Naive B cell (primary cell): Measurements from ENCODE around the gene PLIN1. TPM values are rescaled to one million over a fixed set of nuclear protein-coding genes. Genes with fewer than 3 reads are reported as not detected.
"Not testable (repeated sequence)": the region's sequence is repeated elsewhere in the genome, so short reads cannot be mapped to it uniquely, and the experiment has no call there.

Experiments used
- ATAC-seq, 2 donors: fragments of 150-1000 bp; cut with Tn5 transposase; 2 replicates each; pipeline ENCODE4 v1.10.0; 2021; ENCODE audit warnings: low read depth in 2 of 2, mild to moderate bottlenecking in 2 of 2, moderate library complexity in 2 of 2
- DNase-seq: peaks from one replicate; pipeline ENCODE4 v3.0.0; 2022
- H3K27ac Mint-ChIP-seq, 6 donors: one replicate each; pipeline ENCODE4 v1.8.0; 2020 to 2022; ENCODE audit warnings: mild to moderate bottlenecking in 6 of 6, mixed read lengths in 6 of 6, moderate library complexity in 5 of 6, inconsistent platforms in 2 of 6
- H3K27me3 Mint-ChIP-seq, 3 donors: one replicate each; pipeline ENCODE4 v1.8.0; 2021 to 2022; ENCODE audit warnings: mixed read lengths in 3 of 3, mild to moderate bottlenecking in 1 of 3
- H3K36me3 Mint-ChIP-seq, 2 donors: one replicate each; pipeline ENCODE4 v1.8.0; 2020 to 2022; ENCODE audit warnings: mixed read lengths in 2 of 2, inconsistent platforms in 1 of 2, mild to moderate bottlenecking in 1 of 2
- H3K4me1 Mint-ChIP-seq, 3 donors: one replicate each; pipeline ENCODE4 v1.8.0; 2020 to 2022; ENCODE audit warnings: mixed read lengths in 3 of 3, inconsistent platforms in 1 of 3, mild to moderate bottlenecking in 1 of 3, moderate library complexity in 1 of 3
- H3K4me3 Mint-ChIP-seq, 8 donors: one replicate each; pipeline ENCODE4 v1.8.0; 2020 to 2022; ENCODE audit warnings: mild to moderate bottlenecking in 8 of 8, mixed read lengths in 8 of 8, moderate library complexity in 8 of 8, inconsistent platforms in 2 of 8
- H3K9me3 Mint-ChIP-seq, 7 donors: one replicate each; pipeline ENCODE4 v1.8.0; 2020 to 2022; ENCODE audit warnings: mixed read lengths in 7 of 7, mild to moderate bottlenecking in 5 of 7, inconsistent platforms in 2 of 7, moderate library complexity in 1 of 7
- polyA plus RNA-seq, 6 donors: library from polyadenylated mRNA; unstranded; fragments of 300-500 nt; fragmentation: Illumina TruSeq; gene quantifications; one replicate each; pipeline ENCODE4 v1.2.3, GENCODE V29; 2021; ENCODE audit warnings: low read depth in 6 of 6

The PLIN1 gene, protein sequence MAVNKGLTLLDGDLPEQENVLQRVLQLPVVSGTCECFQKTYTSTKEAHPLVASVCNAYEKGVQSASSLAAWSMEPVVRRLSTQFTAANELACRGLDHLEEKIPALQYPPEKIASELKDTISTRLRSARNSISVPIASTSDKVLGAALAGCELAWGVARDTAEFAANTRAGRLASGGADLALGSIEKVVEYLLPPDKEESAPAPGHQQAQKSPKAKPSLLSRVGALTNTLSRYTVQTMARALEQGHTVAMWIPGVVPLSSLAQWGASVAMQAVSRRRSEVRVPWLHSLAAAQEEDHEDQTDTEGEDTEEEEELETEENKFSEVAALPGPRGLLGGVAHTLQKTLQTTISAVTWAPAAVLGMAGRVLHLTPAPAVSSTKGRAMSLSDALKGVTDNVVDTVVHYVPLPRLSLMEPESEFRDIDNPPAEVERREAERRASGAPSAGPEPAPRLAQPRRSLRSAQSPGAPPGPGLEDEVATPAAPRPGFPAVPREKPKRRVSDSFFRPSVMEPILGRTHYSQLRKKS
- under 1 TPM in 1 of 6 donors, not detected in 5; 0.25 TPM for polyA plus RNA-seq

DNA sequence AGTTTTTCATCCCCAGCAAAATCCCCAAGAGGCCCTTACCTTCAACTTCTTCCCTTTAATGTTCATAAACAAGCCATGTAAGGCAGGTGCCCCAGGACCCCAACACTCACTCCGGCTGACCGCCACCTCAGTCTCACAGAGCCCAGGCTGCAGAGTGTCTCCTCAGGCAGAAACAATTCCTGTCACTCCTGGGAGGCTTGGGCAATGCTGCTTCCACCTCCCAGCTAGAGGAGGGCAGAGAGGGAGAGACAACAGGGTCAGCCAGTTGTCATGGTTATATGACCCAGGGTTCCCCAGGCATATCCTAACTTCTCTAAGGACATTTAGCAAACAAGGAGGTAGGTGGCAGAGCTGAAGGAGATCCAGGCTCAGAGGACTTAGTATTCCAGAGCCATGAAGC, at the start of gene PLIN1:
TSS of gene PLIN1 (minus strand) at position 156 of the 400 bp plus-strand sequence. CDS start 1,878 bp downstream, outside the sequence.
- ATAC-seq (no peak), DNase-seq (no peak)
- Mint-ChIP-seq H3K36me3 (peaks cover 0 to 19% of the 10 kb centered on the region in 2 donors), H3K9me3 (no peaks in the 10 kb centered on the region), H3K27me3 (peaks cover 0 to 15% (median 0%) of the 10 kb centered on the region in 3 donors), H3K4me1 (no peaks in the 10 kb centered on the region), H3K4me3 (no peak within 1 kb of the TSS), H3K27ac (peak within 1 kb of the TSS in 2 of 6 donors; percentile 6 to 71)

DNA sequence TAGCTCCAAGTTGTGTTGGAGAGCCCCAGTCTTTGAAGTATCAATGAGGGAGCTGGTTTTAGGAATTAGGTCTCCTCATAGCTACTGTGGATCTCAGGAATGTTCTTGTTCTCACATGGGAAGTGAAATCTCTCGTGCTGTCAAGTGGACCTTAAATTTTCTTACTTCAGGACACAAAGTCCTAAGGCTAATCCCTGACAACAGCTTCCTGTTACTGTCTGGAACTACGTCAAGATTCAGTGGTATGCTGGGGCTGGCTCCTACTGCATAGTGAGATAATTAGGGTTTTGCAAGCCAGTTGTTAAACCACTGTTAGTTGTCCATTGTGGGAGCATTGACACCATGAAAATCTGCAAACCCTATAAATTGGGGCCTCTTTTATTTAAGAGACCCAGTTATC, 49.1 kb upstream of the PLIN1 start:
- peaks cover 0 to 10% (median 5%) of the 10 kb centered on the region in 7 donors for H3K9me3 Mint-ChIP-seq
- no peak overlapping the region for H3K4me3 Mint-ChIP-seq
- no peak for DNase-seq
- H3K27me3 Mint-ChIP-seq: peaks cover 19 to 24% (median 20%) of the 10 kb centered on the region in 3 donors
- H3K4me1 Mint-ChIP-seq: no peaks in the 10 kb centered on the region
- no peak overlapping the region for H3K27ac Mint-ChIP-seq
- no peak for ATAC-seq
- H3K36me3 Mint-ChIP-seq: no peaks in the 10 kb centered on the region

DNA sequence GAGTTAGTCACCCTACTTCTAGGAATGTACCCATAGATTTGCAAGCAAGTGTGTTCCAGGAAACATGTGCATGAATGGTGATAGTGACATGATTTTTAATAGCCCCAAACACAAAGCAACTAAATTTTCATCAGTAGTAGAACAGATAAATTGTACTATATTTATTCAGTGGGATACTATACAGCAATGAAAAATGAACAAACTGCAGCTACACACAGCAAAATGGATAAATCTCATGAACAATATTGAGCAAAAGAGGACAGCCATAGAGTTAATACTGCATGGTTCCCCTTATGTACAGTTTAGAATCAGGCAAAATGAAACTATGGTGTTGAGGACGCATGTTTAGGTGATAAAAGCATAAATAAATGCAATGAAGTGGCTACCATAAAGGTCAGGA, 45.9 kb upstream of the PLIN1 start:
- Mint-ChIP-seq H3K27ac (no peak overlapping the region), H3K4me3 (no peak overlapping the region), H3K27me3 (peaks cover 26 to 42% (median 35%) of the 10 kb centered on the region in 3 donors), H3K9me3 (peaks cover 0 to 24% (median 7%) of the 10 kb centered on the region in 7 donors), H3K36me3 (no peaks in the 10 kb centered on the region), H3K4me1 (no peaks in the 10 kb centered on the region)
- ATAC-seq (no peak), DNase-seq (no peak)

DNA sequence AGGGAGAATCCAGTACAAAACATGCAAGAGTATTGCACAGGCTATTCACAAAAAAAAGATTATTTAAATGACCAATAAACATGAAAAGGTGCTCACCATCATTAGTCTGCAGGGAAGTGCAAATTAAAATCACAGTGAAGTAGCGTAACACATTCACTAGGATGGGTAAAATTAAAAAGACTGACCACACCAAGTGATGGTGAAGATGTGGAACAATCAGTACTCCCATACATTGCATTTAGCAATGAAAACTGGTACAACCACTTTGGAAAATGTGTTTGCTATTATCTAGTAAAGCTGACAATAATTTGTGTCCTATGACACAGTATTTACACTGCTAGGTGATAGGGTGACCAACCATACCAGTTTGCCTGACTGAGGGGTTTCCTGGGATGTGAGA, 45.5 kb upstream of the PLIN1 start:
- no peaks in the 10 kb centered on the region for H3K36me3 Mint-ChIP-seq
- no peak overlapping the region for H3K4me3 Mint-ChIP-seq
- DNase-seq (no peak), ATAC-seq (no peak)
- H3K4me1 Mint-ChIP-seq: no peaks in the 10 kb centered on the region
- peaks cover 26 to 43% (median 35%) of the 10 kb centered on the region in 3 donors for H3K27me3 Mint-ChIP-seq
- peaks cover 0 to 24% (median 7%) of the 10 kb centered on the region in 7 donors for H3K9me3 Mint-ChIP-seq
- H3K27ac Mint-ChIP-seq: no peak overlapping the region

DNA sequence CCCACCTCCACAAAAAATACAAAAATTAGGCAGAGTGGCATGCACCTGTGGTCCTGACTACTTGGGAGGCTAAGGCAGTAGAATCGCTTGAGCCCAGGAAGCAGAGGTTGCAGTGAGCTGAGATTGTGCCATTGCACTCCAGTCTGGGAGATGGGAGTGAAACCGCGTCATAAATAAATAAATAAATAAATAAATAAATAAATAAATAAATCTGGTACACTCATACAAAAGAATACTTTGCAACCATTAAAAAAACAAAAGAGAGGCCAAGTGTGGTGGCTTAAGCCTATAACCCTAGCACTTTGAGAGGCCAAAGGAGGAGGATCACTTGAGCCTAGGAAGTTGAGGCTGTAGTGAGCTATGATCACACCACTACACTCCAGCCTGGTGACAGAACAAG, 43.9 kb upstream of the PLIN1 start:
- DNase-seq (no peak), ATAC-seq (no peak)
- Mint-ChIP-seq H3K36me3 (no peaks in the 10 kb centered on the region), H3K4me1 (no peaks in the 10 kb centered on the region), H3K4me3 (no peak overlapping the region), H3K9me3 (peaks cover 0 to 24% (median 7%) of the 10 kb centered on the region in 7 donors), H3K27ac (no peak overlapping the region), H3K27me3 (peaks cover 21 to 41% (median 35%) of the 10 kb centered on the region in 3 donors)

DNA sequence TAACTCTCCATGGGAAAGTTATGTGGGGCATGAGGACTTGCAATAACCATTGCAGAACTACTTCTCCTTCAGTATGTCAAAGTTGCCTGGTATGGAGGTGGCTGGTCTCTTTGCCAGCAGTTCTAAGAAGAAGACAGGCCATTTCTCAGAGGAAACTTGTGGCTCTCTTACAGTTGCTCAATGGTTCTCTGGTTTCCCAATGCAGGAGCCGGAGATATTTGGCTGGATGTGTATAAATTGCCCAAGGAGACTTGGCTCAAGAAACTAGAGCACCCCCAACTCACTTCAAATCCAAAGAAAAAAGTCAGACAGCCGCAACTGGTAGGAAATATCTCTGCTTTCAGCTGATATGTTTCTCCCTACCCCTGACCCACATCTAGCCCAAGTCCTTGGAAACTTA, 35.6 kb upstream of the PLIN1 start:
- Mint-ChIP-seq H3K4me3 (no peak overlapping the region), H3K9me3 (no peaks in the 10 kb centered on the region), H3K27ac (no peak overlapping the region), H3K4me1 (no peaks in the 10 kb centered on the region), H3K36me3 (no peaks in the 10 kb centered on the region), H3K27me3 (peaks cover 0 to 11% (median 2%) of the 10 kb centered on the region in 3 donors)
- no peak for DNase-seq
- ATAC-seq: no peak

DNA sequence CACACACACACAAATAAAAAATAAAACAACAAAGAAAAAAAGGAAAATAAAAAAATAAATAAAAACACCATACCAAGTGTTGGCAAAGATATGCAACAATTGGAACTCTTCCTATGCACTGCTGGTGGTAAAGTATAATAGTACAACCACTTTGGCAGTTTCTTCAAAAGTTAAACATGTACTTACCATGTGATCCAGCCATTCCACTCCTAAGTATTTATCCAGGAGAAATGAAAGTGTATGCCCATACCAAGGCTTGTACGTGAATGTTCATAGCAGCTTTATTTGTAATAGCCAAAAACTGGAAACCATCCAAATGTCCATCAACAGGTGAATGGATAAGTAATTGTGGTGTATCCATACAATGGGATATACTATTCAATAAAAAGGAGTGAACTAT, 28.4 kb upstream of the PLIN1 start:
- H3K27me3 Mint-ChIP-seq: peaks cover 30 to 52% (median 37%) of the 10 kb centered on the region in 3 donors
- ATAC-seq: no peak
- H3K27ac Mint-ChIP-seq: no peak overlapping the region
- H3K36me3 Mint-ChIP-seq: no peaks in the 10 kb centered on the region
- no peak for DNase-seq
- no peaks in the 10 kb centered on the region for H3K9me3 Mint-ChIP-seq
- no peak overlapping the region for H3K4me3 Mint-ChIP-seq
- H3K4me1 Mint-ChIP-seq: no peaks in the 10 kb centered on the region

DNA sequence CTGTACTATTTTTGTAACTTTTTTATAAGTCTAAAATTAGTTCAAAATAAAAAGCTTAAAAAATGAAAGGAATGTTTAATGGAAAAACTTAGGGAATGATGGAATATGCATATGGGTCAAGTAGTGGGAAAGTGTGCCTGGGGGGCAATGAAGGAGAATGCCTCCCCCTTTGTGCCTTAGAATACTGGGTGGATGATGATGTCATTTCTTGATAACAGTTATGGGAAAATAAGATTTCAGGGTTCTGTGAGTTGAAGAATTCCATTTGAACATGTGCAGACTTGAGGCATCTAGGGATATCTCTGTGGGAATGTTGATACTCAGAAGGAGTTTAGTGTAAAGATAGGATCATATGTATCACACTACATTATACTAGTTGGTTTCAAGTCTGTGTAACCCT, 25.2 kb upstream of the PLIN1 start:
- Mint-ChIP-seq H3K4me3 (no peak overlapping the region), H3K27ac (no peak overlapping the region), H3K27me3 (peaks cover 47 to 61% (median 57%) of the 10 kb centered on the region in 3 donors), H3K4me1 (no peaks in the 10 kb centered on the region), H3K36me3 (no peaks in the 10 kb centered on the region), H3K9me3 (peaks cover 0 to 2% (median 0%) of the 10 kb centered on the region in 7 donors)
- ATAC-seq (no peak), DNase-seq (no peak)

DNA sequence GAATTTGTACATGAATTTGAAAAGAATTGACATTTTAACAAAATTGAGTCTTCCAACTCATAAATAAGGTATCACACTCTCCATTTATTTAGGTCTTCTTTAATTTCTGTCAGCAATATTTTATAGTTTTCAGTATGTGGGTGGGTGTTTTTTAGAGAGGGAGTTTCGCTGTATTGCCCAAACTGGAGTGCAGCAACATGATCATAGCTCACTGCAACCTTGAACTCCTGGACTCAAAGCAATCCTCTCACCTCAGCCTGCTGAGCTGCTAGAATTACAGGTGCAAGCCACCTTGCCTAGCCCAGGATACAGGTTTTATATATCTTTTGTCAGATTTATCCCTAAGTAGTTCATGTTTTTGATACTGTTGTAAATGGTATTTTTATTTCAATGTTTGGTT, 16.0 kb upstream of the PLIN1 start:
- DNase-seq (no peak), ATAC-seq (no peak)
- Mint-ChIP-seq H3K36me3 (no peaks in the 10 kb centered on the region), H3K27ac (no peak overlapping the region), H3K4me3 (peak overlapping the region in 1 of 8 donors; percentile 9), H3K9me3 (peaks cover 0 to 3% (median 0%) of the 10 kb centered on the region in 7 donors), H3K27me3 (peaks cover 11 to 17% (median 12%) of the 10 kb centered on the region in 3 donors), H3K4me1 (peaks cover 5 to 10% (median 10%) of the 10 kb centered on the region in 3 donors)

DNA sequence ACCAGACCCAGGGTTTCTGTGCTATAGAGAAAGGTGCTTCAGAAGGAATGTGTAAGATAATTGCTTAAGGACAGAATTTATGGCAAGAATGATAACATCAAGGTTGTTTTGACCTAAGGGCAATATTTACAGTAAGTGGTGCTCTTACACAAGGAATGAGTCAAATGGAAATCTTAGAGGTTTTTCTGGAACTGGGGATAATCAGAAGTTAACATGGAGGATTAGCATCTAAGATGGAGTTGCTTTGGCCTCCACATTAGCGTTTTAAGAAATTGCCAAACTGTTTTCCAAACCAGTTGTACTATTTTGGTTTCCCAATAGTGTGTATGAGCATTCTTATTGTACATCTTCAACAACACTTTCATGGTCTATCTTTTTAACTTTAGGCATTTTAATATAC, 14.5 kb upstream of the PLIN1 start:
- ATAC-seq (no peak), DNase-seq (no peak)
- peaks cover 0 to 10% (median 4%) of the 10 kb centered on the region in 3 donors for H3K27me3 Mint-ChIP-seq
- H3K4me1 Mint-ChIP-seq: peaks cover 5 to 15% (median 12%) of the 10 kb centered on the region in 3 donors
- no peaks in the 10 kb centered on the region for H3K36me3 Mint-ChIP-seq
- H3K9me3 Mint-ChIP-seq: peaks cover 0 to 3% (median 0%) of the 10 kb centered on the region in 7 donors
- H3K4me3 Mint-ChIP-seq: no peak overlapping the region
- no peak overlapping the region for H3K27ac Mint-ChIP-seq

DNA sequence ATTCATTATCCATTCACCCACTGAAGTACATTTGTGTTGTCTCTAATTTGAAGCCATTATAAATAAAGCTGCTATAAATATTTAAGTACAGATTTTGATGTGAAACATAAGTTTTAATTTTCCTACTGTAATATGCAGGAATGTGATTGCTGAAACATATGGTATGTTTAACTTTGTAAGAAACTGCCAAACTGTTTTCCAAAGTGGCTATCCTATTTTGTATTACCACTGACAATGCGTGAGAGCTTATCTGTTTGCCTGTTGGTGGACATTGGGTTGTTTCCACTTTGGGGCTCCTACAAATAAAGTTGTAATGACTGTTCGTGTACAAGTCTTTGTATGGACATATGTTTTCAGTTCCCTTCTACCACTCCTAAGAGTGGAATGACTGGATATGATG, 13.9 kb upstream of the PLIN1 start:
- peaks cover 0 to 3% (median 0%) of the 10 kb centered on the region in 7 donors for H3K9me3 Mint-ChIP-seq
- DNase-seq (no peak), ATAC-seq (no peak)
- no peak overlapping the region for H3K27ac Mint-ChIP-seq
- no peaks in the 10 kb centered on the region for H3K36me3 Mint-ChIP-seq
- peaks cover 0 to 10% (median 4%) of the 10 kb centered on the region in 3 donors for H3K27me3 Mint-ChIP-seq
- peaks cover 5 to 15% (median 12%) of the 10 kb centered on the region in 3 donors for H3K4me1 Mint-ChIP-seq
- H3K4me3 Mint-ChIP-seq: peak overlapping the region in 1 of 8 donors; percentile 81

DNA sequence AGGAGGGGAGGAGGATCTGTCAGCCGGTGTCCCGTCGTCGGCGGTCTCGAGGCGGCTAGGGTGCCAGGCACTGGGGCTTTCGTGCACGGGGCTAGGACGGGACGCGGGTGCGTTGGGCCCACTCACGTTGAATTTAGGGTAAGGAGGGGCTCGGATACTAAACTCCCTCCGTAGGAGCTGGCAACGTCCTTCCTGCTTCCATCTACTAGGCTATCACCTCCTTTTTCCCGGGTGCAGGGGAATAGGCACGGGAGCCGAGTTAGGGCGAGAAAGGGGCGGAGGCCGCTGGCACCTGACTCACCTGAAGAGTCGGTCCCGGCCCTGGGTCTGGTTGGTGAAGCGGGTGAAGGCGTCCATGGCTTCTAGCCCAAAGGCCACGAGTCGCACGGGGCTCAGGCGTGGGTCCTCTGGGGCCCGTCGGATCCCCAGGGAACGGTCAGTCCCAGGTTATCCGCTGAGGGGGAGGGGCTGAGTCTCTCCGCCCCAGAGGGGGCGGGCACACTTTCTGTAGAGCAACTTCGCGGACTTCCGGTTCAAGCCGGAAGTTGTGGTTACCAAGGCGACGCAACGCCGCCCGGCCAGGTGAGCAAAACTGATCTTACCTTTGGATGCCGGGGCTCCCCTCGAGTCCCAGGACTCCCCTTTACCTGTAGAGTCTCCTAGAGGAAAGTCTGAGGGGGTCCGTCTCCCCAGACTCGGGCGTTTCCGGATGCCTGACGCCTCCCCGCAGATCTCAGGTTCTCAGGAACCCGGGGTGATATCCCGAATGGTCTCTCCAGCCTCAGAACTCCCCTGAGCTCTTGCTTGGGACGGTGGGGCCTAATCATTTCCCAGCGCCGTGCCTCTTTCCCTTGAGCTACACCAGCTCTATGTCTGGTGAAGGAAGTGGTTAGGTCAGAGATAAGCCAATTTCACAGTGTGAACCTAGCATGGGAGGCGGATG, 11.4 kb upstream of the PLIN1 start, which contains the start of the genes PEX11A and WDR93:
TSS of gene PEX11A (minus strand) at position 479 of the 943 bp plus-strand sequence. CDS start at position 357, 122 bp downstream.
TSS of gene WDR93 (plus strand) at position 536 of the 943 bp plus-strand sequence. CDS start 10,936 bp downstream, outside the sequence.
- peak; percentile 63 for DNase-seq
- Mint-ChIP-seq H3K36me3 (peaks cover 1 to 3% of the 10 kb centered on the region in 2 donors), H3K4me3 (peak within 1 kb of the TSS; percentile 83 to 96 (median 89)), H3K27me3 (no peaks in the 10 kb centered on the region), H3K9me3 (peaks cover 0 to 3% (median 0%) of the 10 kb centered on the region in 7 donors), H3K27ac (peak within 1 kb of the TSS in 5 of 6 donors; percentile 33 to 95 (median 56)), H3K4me1 (peaks cover 5 to 15% (median 12%) of the 10 kb centered on the region in 3 donors)
- peak; percentile 82 to 94 for ATAC-seq

DNA sequence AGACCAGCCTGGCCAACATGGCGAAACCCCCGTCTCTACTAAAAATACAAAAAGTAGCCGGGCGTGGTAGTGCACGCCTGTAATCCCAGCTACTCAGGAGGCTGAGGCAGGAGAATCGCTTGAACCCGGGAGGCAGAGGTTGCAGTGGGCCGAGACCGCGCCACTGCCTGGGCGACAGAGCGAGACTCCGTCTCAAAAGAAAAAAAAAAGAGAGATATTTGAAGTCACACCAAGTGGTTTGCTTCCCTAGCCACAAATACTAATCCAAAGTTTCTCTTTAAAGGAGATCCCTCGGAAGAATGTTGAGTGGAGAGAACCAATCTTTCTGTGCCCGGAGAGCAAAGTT, 10.7 kb upstream of the PLIN1 start:
- not testable (repeated sequence) for H3K27me3 Mint-ChIP-seq, H3K36me3 Mint-ChIP-seq, H3K9me3 Mint-ChIP-seq, DNase-seq, ATAC-seq
- Mint-ChIP-seq H3K4me1 (peaks cover 5 to 15% (median 12%) of the 10 kb centered on the region in 3 donors), H3K4me3 (peak overlapping the region; percentile 83 to 96 (median 89)), H3K27ac (peak overlapping the region in 2 of 6 donors; percentile 59 to 78)
